Frontal cortex (tissue), 4 donors: ENCODE data around the gene OR7G3. TPM values are rescaled to one million over a fixed set of nuclear protein-coding genes. Genes with fewer than 3 reads are reported as not detected.

Experiments used
- DNase-seq, 2 donors: peaks; one replicate each; pipeline ENCODE4 v3.0.0; 2012; ENCODE audit warnings: low spot score in 2 of 2
- FAIRE-seq: peaks from 2 replicates; lab custom pipeline; 2012; peaks lifted over from hg19 to GRCh38; lab: Jason Lieb, UNC
- small RNA-seq: library from RNA; depleted of rRNA; stranded (forward); fragments of <200 nt; gene quantifications from one replicate; pipeline ENCODE3, GENCODE V24; 2014
- total RNA-seq: library from RNA; depleted of rRNA; stranded (reverse); fragments of >200 nt; gene quantifications from one replicate; pipeline ENCODE4 v1.2.3, GENCODE V29; 2014
- donor health status: control.
- donor health status: control.
- donor health status: control.

OR7G3 gene
- total RNA-seq, 1 donor from 2014 or later, result not detected

- FAIRE-seq (no peak), DNase-seq (no peak)
Measured at GRCh38 chr19:9115307-9115813, 11.4 kb downstream of the OR7G3 start, which contains the start of gene OR7G1. Gene OR7G1, minus strand, starts transcription at chr19:9115763. Its CDS starts 0 bp downstream, at chr19:9115763.

GRCh38 chr19:9109959-9110358 is 16.8 kb downstream of the OR7G3 start:
- FAIRE-seq, result no peak
- no peak for DNase-seq

- no peak for DNase-seq
- no peak for FAIRE-seq
Measured at GRCh38 chr19:9107375-9107774, 19.4 kb downstream of the OR7G3 start, which contains the start of gene OR7G2. Gene OR7G2, minus strand, starts transcription at chr19:9107475. Its CDS starts 4,232 bp downstream, at chr19:9103243.

- no peak for FAIRE-seq
- DNase-seq, result no peak
Measured at GRCh38 chr19:9086761-9087160, 40.0 kb downstream of the OR7G3 start, which contains the start of gene OR1M1. Gene OR1M1, plus strand, starts transcription at chr19:9087061. Its CDS starts 6,184 bp downstream, at chr19:9093245.

GRCh38 chr19:9078651-9079050 is 48.1 kb downstream of the OR7G3 start:
- DNase-seq (no peak), FAIRE-seq (no peak)

- DNase-seq, result no peak
- FAIRE-seq, result no peak
Measured at GRCh38 chr19:9076901-9077300, 49.8 kb downstream of the OR7G3 start.

Small RNAs within 50 kb of the gene (small RNA-seq; reads per million reads assigned to genes)
- not detected for gene OR1M4P

Other genes with a start within 250 kb of the OR7G3 start
- gene MUC16, start 116.5 kb downstream of the OR7G3 start, total RNA-seq, result not detected
- not detected for gene OR1M1, start 39.9 kb downstream of the OR7G3 start, total RNA-seq
- gene OR7G2, start 19.5 kb downstream of the OR7G3 start, total RNA-seq, result not detected
- not detected for gene OR7G1, start 11.2 kb downstream of the OR7G3 start, total RNA-seq
- gene ZNF317, start 13.4 kb upstream of the OR7G3 start, total RNA-seq, result 17.1 TPM
- gene OR7D2, start 52.0 kb upstream of the OR7G3 start, total RNA-seq, result not detected
- not detected for gene OR7D4, start 92.6 kb upstream of the OR7G3 start, total RNA-seq
- not detected for gene OR7E24, start 124.0 kb upstream of the OR7G3 start, total RNA-seq
- 25.3 TPM for gene ZNF699, start 182.9 kb upstream of the OR7G3 start, total RNA-seq
- gene ZNF559, start 197.2 kb upstream of the OR7G3 start, total RNA-seq, result 42.8 TPM
- gene ZNF177, start 236.1 kb upstream of the OR7G3 start, total RNA-seq, result 8.2 TPM